GM19099 (cell line): ENCODE data around the gene MIER1.

ENCODE experiments used
- POLR2A ChIP-seq: IDR thresholded peaks from 3 replicates; pipeline ENCODE4 v1.6.1; 2011; ENCODE audit warnings: low read depth; ENCODE audit not compliant: insufficient read length; ENCODE audit errors: extremely low read depth

Gene MIER1

GRCh38 chr1:66930823-66931174, 6.0 kb downstream of the MIER1 start:
- no peak for TF ChIP-seq POLR2A

DNA sequence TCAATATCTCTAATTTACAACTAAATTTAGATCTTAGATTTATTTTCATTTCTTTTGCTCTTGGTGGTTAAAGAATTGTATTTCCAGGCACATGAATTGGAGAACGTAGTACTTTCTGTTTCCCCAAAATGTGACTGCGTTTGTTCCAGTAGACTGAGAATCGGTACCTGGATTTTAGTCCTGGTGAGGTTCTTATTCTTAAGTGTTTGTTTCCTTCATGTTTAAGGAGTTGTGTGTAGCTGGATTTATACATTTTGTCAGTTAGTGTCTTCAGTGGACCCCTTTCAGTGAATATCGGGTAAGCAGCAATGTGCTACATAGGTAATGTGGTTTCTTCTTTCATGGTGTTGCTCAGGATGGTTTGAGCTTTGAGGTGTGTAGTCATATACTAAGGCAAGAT, 6.8 kb downstream of the MIER1 start:
- TF ChIP-seq POLR2A, result no peak

- no peak for TF ChIP-seq POLR2A
Measured at GRCh38 chr1:66932291-66932690, 7.5 kb downstream of the MIER1 start.

DNA sequence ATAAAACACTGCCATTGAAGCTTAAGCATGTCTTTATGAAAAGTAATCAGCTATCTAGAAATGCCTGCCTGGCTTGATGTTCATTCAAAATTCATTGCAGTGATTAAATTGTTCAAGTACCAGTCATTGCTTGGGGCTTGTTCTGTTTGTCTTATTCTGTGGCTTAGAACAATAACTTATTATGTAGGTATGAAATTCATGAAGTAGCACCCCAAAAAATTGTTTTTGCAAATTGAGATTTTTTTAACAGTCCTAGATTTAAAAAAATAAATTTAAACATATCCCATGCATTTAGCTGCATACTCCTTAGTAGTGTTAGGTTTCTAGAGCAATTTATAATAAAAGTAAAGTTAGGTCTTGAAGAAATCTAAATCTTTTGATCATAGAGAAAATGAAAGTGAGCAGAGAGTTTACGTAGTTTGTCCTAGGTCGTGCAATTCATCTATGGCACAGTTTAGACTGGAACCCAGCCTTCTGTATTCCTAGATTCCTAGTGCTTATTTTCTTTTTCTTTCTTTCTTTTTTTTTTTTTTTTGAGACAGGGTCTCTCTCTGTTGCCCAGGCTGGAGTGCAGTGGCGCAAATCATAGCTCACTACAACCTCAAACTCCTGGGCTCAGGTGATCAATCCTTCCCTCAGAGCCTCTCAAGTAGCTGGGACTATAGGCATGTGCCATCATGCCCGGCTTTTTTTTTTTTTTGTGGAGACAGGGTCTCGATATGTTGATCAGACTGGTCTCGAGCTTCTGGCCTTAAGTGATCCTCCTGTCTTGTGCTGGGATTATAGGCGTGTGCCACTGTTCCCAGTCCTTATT, 9.3 kb downstream of the MIER1 start:
- TF ChIP-seq POLR2A, result no peak

GRCh38 chr1:66937529-66938234, 12.9 kb downstream of the MIER1 start:
- TF ChIP-seq POLR2A, result no peak

DNA sequence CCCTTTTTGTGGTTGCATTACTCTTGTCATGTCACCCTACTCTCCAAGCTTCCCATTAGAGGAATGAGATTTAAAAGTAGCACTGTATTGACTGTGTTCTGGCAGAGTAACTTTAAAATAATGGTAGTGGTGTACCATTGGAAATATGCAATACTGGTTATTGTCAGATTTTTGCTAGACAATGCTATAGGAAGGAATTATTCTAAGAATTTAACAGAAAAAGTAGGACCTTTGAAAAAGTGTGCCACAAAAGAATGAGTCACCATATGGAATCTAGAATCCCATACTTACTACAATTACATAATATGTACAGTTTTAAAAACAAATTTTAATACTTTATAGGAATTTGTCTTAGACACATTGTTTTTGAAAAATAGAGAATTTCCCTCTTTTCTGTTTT, 13.8 kb downstream of the MIER1 start:
- no peak for TF ChIP-seq POLR2A

- TF ChIP-seq POLR2A, result no peak
Measured at GRCh38 chr1:66940981-66941380, 16.2 kb downstream of the MIER1 start.

- no peak for TF ChIP-seq POLR2A
Measured at GRCh38 chr1:66943361-66943969, 18.7 kb downstream of the MIER1 start.

DNA sequence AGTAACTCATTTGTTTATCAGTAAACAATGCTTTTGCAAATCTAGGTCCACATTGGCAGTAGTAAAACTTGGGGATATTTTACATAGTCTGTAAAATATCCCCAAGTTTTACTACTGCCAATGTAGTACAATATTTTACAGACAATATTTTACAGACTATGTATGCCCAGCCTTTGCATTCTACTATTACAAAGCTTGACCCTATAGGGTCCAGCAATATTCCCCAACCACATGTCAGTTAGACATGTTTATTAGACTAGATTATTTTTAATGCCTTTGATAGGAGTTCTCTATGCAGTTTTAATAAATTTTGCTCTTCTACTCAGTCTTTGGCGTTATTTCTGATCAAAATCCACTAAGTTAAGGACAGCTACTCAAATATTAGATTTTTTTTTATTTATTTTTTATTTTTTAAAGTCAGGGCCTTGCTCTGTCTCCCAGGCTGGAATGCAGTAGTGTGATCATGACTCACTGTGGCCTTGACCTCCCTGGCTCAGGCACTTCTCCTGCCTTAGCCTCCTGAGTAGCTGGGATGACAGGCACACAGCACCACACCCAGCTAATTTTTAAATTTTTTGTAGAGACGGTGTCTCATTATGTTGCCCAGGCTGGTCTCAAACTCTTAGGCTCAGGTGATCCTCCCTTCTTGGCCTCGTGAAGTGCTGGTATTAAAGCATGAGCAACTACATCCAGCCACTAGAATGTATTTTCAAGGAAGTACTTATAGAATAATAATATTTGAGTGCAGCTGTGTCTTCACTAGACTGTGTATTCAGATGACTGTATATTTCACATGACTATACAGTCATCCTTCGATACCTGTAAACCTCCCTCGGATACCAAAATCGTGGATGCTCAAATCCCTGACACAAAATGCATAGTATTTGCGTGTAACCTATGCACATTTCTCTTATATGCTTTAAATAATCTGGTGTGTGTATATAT, 19.8 kb downstream of the MIER1 start:
- no peak for TF ChIP-seq POLR2A

- no peak for TF ChIP-seq POLR2A
Measured at GRCh38 chr1:66945316-66945715, 20.5 kb downstream of the MIER1 start.

GRCh38 chr1:66947267-66947666, 22.5 kb downstream of the MIER1 start:
- no peak for TF ChIP-seq POLR2A

GRCh38 chr1:66951513-66951912, 26.7 kb downstream of the MIER1 start:
- no peak for TF ChIP-seq POLR2A

DNA sequence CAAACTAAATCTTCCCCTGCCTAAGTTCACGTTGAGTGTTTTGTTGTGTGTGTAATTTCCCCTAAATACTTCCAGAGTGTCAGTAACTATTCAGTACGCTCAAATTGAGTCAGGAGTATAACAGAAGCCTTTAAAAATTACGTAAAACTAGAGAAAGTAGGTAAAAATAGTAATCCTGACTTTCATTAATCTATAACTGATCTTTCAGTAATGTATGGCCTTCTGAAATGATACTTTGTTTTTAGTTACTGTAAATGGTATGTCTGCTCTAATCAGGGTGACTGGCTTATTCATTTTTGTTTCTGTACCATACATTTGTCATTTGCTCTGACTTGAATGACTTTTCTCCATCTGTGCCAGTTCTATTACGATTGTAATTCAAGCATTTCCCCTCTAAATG, 29.4 kb downstream of the MIER1 start:
- TF ChIP-seq POLR2A, result no peak

- no peak for TF ChIP-seq POLR2A
Measured at GRCh38 chr1:66957938-66958337, 33.1 kb downstream of the MIER1 start.

GRCh38 chr1:66968574-66968973, 43.8 kb downstream of the MIER1 start:
- TF ChIP-seq POLR2A, result no peak

GRCh38 chr1:66978201-66978600, 53.4 kb downstream of the MIER1 start:
- TF ChIP-seq POLR2A, result no peak
